Activated CD8-positive, alpha-beta T cell treated with anti-CD3 and anti-CD28 coated beads for 36 hours (primary cell): ENCODE data around the gene STK11. TPM values are rescaled to one million over a fixed set of nuclear protein-coding genes. Genes with fewer than 3 reads are reported as not detected.

ENCODE experiments used
- ATAC-seq: fragments of 200-7000 bp; cut with Tn5 transposase; one replicate; pipeline ENCODE4 v1.10.0; 2021; ENCODE audit warnings: mild to moderate bottlenecking, moderate library complexity
- CTCF ChIA-PET: fragments of 350-600 bp; sonication (Branson Sonifier 250); formaldehyde crosslinking; loops from one replicate; lab custom pipeline; 2021; ENCODE audit warnings: antibody characterized with exemption; lab: Charles Lee
- POLR2A ChIA-PET: fragments of 350-600 bp; sonication (Branson Sonifier 250); formaldehyde crosslinking; loops from one replicate; lab custom pipeline; 2021; ENCODE audit warnings: antibody characterized with exemption; lab: Charles Lee
- DNase-seq: peaks from one replicate; pipeline ENCODE4 v3.0.0-alpha.2; 2020
- H3K27ac Mint-ChIP-seq: one replicate; pipeline ENCODE4 v1.8.0; 2021; ENCODE audit warnings: mild to moderate bottlenecking, mixed read lengths
- H3K27me3 Mint-ChIP-seq: one replicate; pipeline ENCODE4 v1.8.0; 2021; ENCODE audit warnings: mixed read lengths
- H3K36me3 Mint-ChIP-seq: one replicate; pipeline ENCODE4 v1.8.0; 2021; ENCODE audit warnings: low read depth, mixed read lengths
- H3K4me1 Mint-ChIP-seq: one replicate; pipeline ENCODE4 v1.8.0; 2021; ENCODE audit warnings: low read depth, mixed read lengths
- H3K4me3 Mint-ChIP-seq: one replicate; pipeline ENCODE4 v1.8.0; 2021; ENCODE audit warnings: mild to moderate bottlenecking, moderate library complexity, mixed read lengths
- H3K9me3 Mint-ChIP-seq: one replicate; pipeline ENCODE4 v1.8.0; 2021; ENCODE audit warnings: mixed read lengths
- CTCF ChIP-seq: fragments of 200-600 bp; IDR thresholded peaks from one replicate; pipeline ENCODE4 v1.8.0; 2022; ENCODE audit warnings: antibody characterized with exemption, mild to moderate bottlenecking
- intact Hi-C: fragments of 100-400 bp; cut with micrococcal nuclease; formaldehyde crosslinking; loops from one replicate; pipeline ENCODE4 v1.10.0; 2022
- total RNA-seq, 2 experiments: library from RNA; stranded (reverse); gene quantifications; one replicate each; pipeline ENCODE4 v1.2.3, GENCODE V29; 2021

Gene STK11
- total RNA-seq, 2 experiments from 2014 or later: 55.1 to 58.0 TPM

DNA sequence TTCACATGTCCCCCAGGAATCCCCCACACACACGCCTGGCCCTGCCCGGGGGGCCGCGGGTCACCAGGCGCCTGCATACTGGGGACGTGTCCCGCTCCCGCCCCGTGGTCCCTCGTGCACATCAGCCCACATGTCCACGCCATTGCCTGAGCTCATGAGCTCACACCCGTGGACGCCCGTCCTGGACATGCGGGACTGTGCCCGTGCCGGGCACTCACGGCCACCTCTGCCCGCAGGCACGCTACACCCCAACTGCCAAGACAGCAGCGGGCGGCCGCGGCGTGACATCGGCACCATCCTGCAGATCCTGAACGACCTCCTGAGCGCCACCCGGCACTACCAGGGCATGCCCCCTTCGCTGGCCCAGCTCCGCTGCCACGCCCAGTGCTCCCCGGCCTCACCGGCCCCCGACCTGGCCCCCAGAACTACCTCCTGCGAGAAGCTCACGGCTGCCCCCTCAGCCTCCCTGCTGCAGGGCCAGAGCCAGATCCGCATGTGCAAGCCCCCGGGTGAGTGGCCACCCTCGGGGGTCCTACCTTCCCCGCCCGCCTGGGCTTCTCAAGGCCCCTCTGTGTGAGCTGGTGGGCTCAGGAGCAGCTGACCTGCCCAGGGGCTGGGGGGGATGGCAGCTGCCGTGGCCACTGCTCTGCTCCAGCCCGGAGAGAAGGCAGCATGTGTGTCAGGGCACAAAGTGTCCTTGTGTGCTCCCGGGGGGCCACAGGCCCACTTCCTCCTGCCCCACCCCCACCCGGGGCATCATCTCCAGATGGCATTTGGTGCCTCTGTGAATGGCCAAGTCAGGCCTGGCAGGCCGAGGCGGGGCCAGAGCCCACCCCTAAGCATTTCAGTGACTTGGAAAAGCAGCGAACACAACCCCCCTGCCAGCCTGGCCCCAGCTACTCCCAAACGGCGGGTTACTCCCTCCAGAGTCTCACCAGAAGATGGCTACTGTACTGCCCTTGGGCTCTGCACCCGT, 49.9 kb downstream of the STK11 start:
- ATAC-seq (no peak), DNase-seq (no peak)
- ChIA-PET CTCF (interaction anchor here (3.0 to 16.1 kb wide), 2 partner anchors 11 to 12 kb away, joined by 14 to 449 read pairs; partner anchors contain the start of gene ATP5F1D), POLR2A (interaction anchor here (0.8 to 1.8 kb wide), 5 partner anchors 11 to 16 kb away, joined by 3 to 8 read pairs (median 4); partner anchors contain the start of gene CIRBP)
- H3K36me3 Mint-ChIP-seq: peaks cover 49% of the 10 kb centered on the region
- H3K27me3 Mint-ChIP-seq: no peaks in the 10 kb centered on the region
- TF ChIP-seq CTCF: no peak
- H3K4me3 Mint-ChIP-seq: no peak overlapping the region
- peaks cover 39% of the 10 kb centered on the region for H3K4me1 Mint-ChIP-seq
- intact Hi-C loops: no loop called here
- peak overlapping the region; percentile 57 for H3K27ac Mint-ChIP-seq
- no peaks in the 10 kb centered on the region for H3K9me3 Mint-ChIP-seq

GRCh38 chr19:1256646-1257474, 51.3 kb downstream of the STK11 start:
- Mint-ChIP-seq H3K36me3 (peaks cover 46% of the 10 kb centered on the region), H3K4me3 (no peak overlapping the region), H3K4me1 (peaks cover 44% of the 10 kb centered on the region), H3K9me3 (no peaks in the 10 kb centered on the region), H3K27me3 (no peaks in the 10 kb centered on the region), H3K27ac (peak overlapping the region; percentile 68)
- ATAC-seq (no peak), DNase-seq (no peak)
- no peak for TF ChIP-seq CTCF
- intact Hi-C loops: no loop called here
- POLR2A ChIA-PET: interaction anchor here (0.9 to 1.8 kb wide), 2 partner anchors 13 to 18 kb away, joined by 3 to 8 read pairs; partner anchors contain the start of gene FAM174C
- CTCF ChIA-PET: interaction anchor here (3.0 to 16.1 kb wide), 2 partner anchors 10 to 13 kb away, joined by 14 to 449 read pairs; partner anchors contain the start of gene ATP5F1D

DNA sequence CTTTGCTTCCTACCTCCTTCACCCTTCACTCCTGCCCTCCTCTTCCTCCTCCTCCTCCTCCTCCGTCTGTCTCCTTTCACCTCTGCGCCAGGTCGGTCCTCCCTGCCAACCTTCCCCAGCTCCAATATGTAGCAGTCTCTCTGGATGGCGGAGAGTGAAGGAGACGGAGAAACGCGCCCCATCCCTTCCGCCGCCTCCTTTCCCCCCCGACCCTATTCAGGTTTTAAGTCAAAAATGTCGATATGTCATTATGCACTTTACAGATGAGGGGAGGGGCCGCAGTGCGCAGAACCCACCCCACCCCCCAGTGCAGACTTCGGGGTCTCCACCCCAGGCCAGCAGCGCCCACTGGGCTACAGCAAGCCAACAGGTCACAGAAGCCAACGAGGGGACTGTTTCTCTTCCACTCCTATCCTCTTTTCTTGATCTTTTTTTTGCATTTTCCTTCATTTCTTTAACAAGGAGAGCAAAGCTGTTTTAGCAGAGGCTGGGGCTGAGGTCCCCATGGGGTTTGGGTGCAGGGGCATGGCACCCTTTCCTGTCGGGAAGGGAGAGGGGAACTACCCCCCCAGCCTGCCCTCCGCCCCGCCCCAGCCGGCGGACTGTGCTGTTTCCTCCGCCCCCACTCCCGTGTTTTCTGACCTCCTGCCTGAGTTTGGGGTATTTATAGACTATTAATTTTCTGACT, 52.0 kb downstream of the STK11 start:
- no peak for ATAC-seq
- ChIA-PET CTCF (interaction anchor here (3.0 to 16.1 kb wide), 2 partner anchors 9 to 14 kb away, joined by 14 to 449 read pairs; partner anchors contain the start of gene ATP5F1D), POLR2A (interaction anchor here (2.3 to 3.5 kb wide), 2 partner anchors 12 to 14 kb away, joined by 15 to 22 read pairs; partner anchors contain the start of gene CIRBP)
- Mint-ChIP-seq H3K4me3 (peak overlapping the region; percentile 98), H3K4me1 (peaks cover 48% of the 10 kb centered on the region), H3K27me3 (no peaks in the 10 kb centered on the region), H3K27ac (peak overlapping the region; percentile 96), H3K9me3 (no peaks in the 10 kb centered on the region), H3K36me3 (peaks cover 41% of the 10 kb centered on the region)
- peak; percentile 18 for DNase-seq
- intact Hi-C loops: no loop called here
- no peak for TF ChIP-seq CTCF

DNA sequence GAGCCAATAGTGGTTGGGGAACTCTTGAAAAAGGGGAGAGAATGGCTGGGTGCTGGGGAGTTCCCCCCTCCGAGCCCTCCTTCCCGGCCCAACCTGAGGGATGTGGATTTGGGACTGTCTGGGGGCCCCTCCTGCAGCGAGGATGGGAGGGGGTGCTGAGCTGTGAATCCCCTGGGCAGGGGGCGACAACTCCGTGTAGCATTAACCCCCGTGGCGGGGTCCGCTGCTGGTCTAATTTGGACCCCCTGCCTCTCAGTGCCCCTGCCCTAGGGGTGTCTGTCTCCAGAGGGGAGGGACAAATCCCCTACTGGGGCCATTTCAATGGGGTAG, 52.5 kb downstream of the STK11 start:
- H3K4me3 Mint-ChIP-seq: peak overlapping the region; percentile 98
- CTCF ChIA-PET: interaction anchor here (16.1 kb wide), 1 partner anchor 14 kb away, joined by 449 read pairs; the partner anchor contains the start of gene ATP5F1D
- no peak for ATAC-seq
- H3K9me3 Mint-ChIP-seq: no peaks in the 10 kb centered on the region
- no peaks in the 10 kb centered on the region for H3K27me3 Mint-ChIP-seq
- POLR2A ChIA-PET: interaction anchor here (1.6 to 3.5 kb wide), 3 partner anchors 11 to 172 kb away, joined by 6 to 22 read pairs (median 15); partner anchors contain the start of gene CIRBP
- DNase-seq: no peak
- peaks cover 52% of the 10 kb centered on the region for H3K4me1 Mint-ChIP-seq
- intact Hi-C loops: no loop called here
- H3K27ac Mint-ChIP-seq: peak overlapping the region; percentile 96
- peaks cover 39% of the 10 kb centered on the region for H3K36me3 Mint-ChIP-seq
- no peak for TF ChIP-seq CTCF
